WTC11 (cell line): ENCODE measurements around the gene DDX5. TPM values are rescaled to one million over a fixed set of nuclear protein-coding genes. Genes with fewer than 3 reads are reported as not detected.

Source experiments
- ATAC-seq: fragments of 200-7000 bp; cut with Tn5 transposase; 2 replicates; pipeline ENCODE4 v1.10.0; 2021; ENCODE audit warnings: mild to moderate bottlenecking, moderate library complexity
- CTCF ChIA-PET: fragments of 300-600 bp; sonication (Branson Sonifier 250); formaldehyde crosslinking; loops from one replicate; lab custom pipeline; 2021; ENCODE audit warnings: antibody characterized with exemption; lab: Charles Lee
- POLR2A ChIA-PET: fragments of 350-600 bp; sonication (Branson Sonifier 250); formaldehyde crosslinking; loops from one replicate; lab custom pipeline; 2021; ENCODE audit warnings: antibody characterized with exemption; lab: Charles Lee
- DNase-seq: peaks from one replicate; pipeline ENCODE4 v3.0.0; 2021; ENCODE audit warnings: low spot score
- H3K27ac Mint-ChIP-seq: 2 replicates; pipeline ENCODE4 v1.8.0; 2021; ENCODE audit warnings: mixed read lengths
- H3K27me3 Mint-ChIP-seq: 2 replicates; pipeline ENCODE4 v1.8.0; 2021; ENCODE audit warnings: low read depth, mild to moderate bottlenecking, moderate library complexity, mixed read lengths
- H3K36me3 Mint-ChIP-seq: 2 replicates; pipeline ENCODE4 v1.8.0; 2021; ENCODE audit warnings: mixed read lengths
- H3K4me1 Mint-ChIP-seq: 2 replicates; pipeline ENCODE4 v1.8.0; 2022; ENCODE audit warnings: mixed read lengths
- H3K4me3 Mint-ChIP-seq: 2 replicates; pipeline ENCODE4 v1.8.0; 2021; ENCODE audit warnings: mild to moderate bottlenecking, moderate library complexity, mixed read lengths
- H3K9me3 Mint-ChIP-seq: 2 replicates; pipeline ENCODE4 v1.8.0; 2021; ENCODE audit warnings: mixed read lengths
- AR ChIP-seq: fragments of 250-450 bp; sonication (Bioruptor Pico); IDR thresholded peaks from 2 replicates; pipeline ENCODE4 v1.9.0; 2021; ENCODE audit warnings: mild to moderate bottlenecking
- ATF1 ChIP-seq: sonication (generic); formaldehyde crosslinking; IDR thresholded peaks from 2 replicates; pipeline ENCODE4 v1.8.1; 2023; ENCODE audit warnings: mild to moderate bottlenecking, moderate library complexity, missing genetic modification reagents
- CREB1 ChIP-seq: sonication (generic); formaldehyde crosslinking; IDR thresholded peaks from 2 replicates; pipeline ENCODE4 v1.8.0; 2023; ENCODE audit warnings: mild to moderate bottlenecking, missing genetic modification reagents
- CREM ChIP-seq: sonication (generic); formaldehyde crosslinking; IDR thresholded peaks from 2 replicates; pipeline ENCODE4 v1.8.1; 2022; ENCODE audit warnings: mild to moderate bottlenecking, missing genetic modification reagents, moderate library complexity
- CTCF ChIP-seq: fragments of 200-600 bp; IDR thresholded peaks from 2 replicates; pipeline ENCODE4 v1.8.0; 2022; ENCODE audit warnings: antibody characterized with exemption
- E2F1 ChIP-seq: sonication (generic); formaldehyde crosslinking; IDR thresholded peaks from 2 replicates; pipeline ENCODE4 v1.8.0; 2022; ENCODE audit warnings: mild to moderate bottlenecking, missing genetic modification reagents
- ELF4 ChIP-seq: sonication (generic); formaldehyde crosslinking; IDR thresholded peaks from 2 replicates; pipeline ENCODE4 v1.8.1; 2022; ENCODE audit warnings: low read depth, mild to moderate bottlenecking, moderate library complexity, missing genetic modification reagents
- ERG ChIP-seq: fragments of 250-450 bp; sonication (Bioruptor Pico); IDR thresholded peaks from 2 replicates; pipeline ENCODE4 v1.8.0; 2021; ENCODE audit warnings: mild to moderate bottlenecking
- ESRRA ChIP-seq: sonication (generic); formaldehyde crosslinking; IDR thresholded peaks from 2 replicates; pipeline ENCODE4 v1.8.1; 2022; ENCODE audit warnings: mild to moderate bottlenecking, missing genetic modification reagents, borderline replicate concordance
- GTF2I ChIP-seq: fragments of 250-450 bp; sonication (Bioruptor Pico); conservative IDR thresholded peaks from 2 replicates; pipeline ENCODE4 v1.4.0; 2021; ENCODE audit warnings: mild to moderate bottlenecking
- JAZF1 ChIP-seq: fragments of 250-450 bp; sonication (Bioruptor Pico); IDR thresholded peaks from 2 replicates; pipeline ENCODE4 v1.9.0; 2021; ENCODE audit warnings: moderate library complexity, mild to moderate bottlenecking, inconsistent platforms
- MXD4 ChIP-seq: fragments of 250-450 bp; sonication (Bioruptor Pico); IDR thresholded peaks from 2 replicates; pipeline ENCODE4 v1.8.0; 2021; ENCODE audit warnings: mild to moderate bottlenecking, moderate library complexity, borderline replicate concordance
- NFYB ChIP-seq: sonication (generic); formaldehyde crosslinking; conservative IDR thresholded peaks from 2 replicates; pipeline ENCODE4 v1.8.0; 2022; ENCODE audit warnings: low read depth, missing genetic modification reagents
- OVOL2 ChIP-seq: fragments of 250-450 bp; sonication (Bioruptor Pico); IDR thresholded peaks from 2 replicates; pipeline ENCODE4 v1.9.0; 2021; ENCODE audit warnings: mild to moderate bottlenecking, borderline replicate concordance
- RORB ChIP-seq: fragments of 250-450 bp; sonication (Bioruptor Pico); IDR thresholded peaks from 2 replicates; pipeline ENCODE4 v1.9.0; 2021; ENCODE audit warnings: mild to moderate bottlenecking
- TEAD4 ChIP-seq: sonication (generic); formaldehyde crosslinking; IDR thresholded peaks from 2 replicates; pipeline ENCODE4 v1.8.0; 2022; ENCODE audit warnings: mild to moderate bottlenecking, missing genetic modification reagents
- ZBTB21 ChIP-seq: sonication (generic); formaldehyde crosslinking; IDR thresholded peaks from 2 replicates; pipeline ENCODE4 v1.8.1; 2023; ENCODE audit warnings: mild to moderate bottlenecking, missing genetic modification reagents, borderline replicate concordance
- ZNF512 ChIP-seq: sonication (generic); formaldehyde crosslinking; IDR thresholded peaks from 2 replicates; pipeline ENCODE4 v1.8.1; 2022; ENCODE audit warnings: missing genetic modification reagents, borderline replicate concordance
- total RNA-seq: library from RNA; stranded (reverse); gene quantifications from 3 replicates; pipeline ENCODE4 v1.2.3, GENCODE V29; 2021
- TF ChIP-seq, protein P1 (sequence below): sonication (generic); formaldehyde crosslinking; conservative IDR thresholded peaks from 2 replicates; pipeline ENCODE4 v1.8.1; 2023; ENCODE audit warnings: mild to moderate bottlenecking, low read depth, missing genetic modification reagents, moderate library complexity
- TF ChIP-seq, protein P2 (sequence below): fragments of 250-450 bp; sonication (Bioruptor Pico); IDR thresholded peaks from 2 replicates; pipeline ENCODE4 v2.1.2; 2022; ENCODE audit warnings: mild to moderate bottlenecking, moderate library complexity

Gene DDX5
- total RNA-seq, 1 experiment from 2014 or later = 612 TPM

- ChIA-PET CTCF (interaction anchor here (5.0 kb wide), 1 partner anchor 73 kb away, joined by 97 read pairs; no protein-coding TSS in a partner anchor), POLR2A (interaction anchor here (1.2 kb wide), 1 partner anchor 11 kb away, joined by 5 read pairs; no protein-coding TSS in a partner anchor)
- Mint-ChIP-seq H3K9me3 (peaks cover 10% of the 10 kb centered on the region), H3K4me1 (peaks cover 32% of the 10 kb centered on the region), H3K27ac (peak overlapping the region; percentile 50; the same call in 1 of the 2 replicates), H3K36me3 (peaks cover 50% of the 10 kb centered on the region), H3K27me3 (no peaks in the 10 kb centered on the region), H3K4me3 (peak overlapping the region; percentile 60; the same call in 1 of the 2 replicates)
- no peak for TF ChIP-seq ZBTB21 (CRISPR knock-in tag)
- no peak for TF ChIP-seq CREM (CRISPR knock-in tag)
- no peak for TF ChIP-seq RORB
- TF ChIP-seq CREB1 (CRISPR knock-in tag) = no peak
- TF ChIP-seq E2F1 (CRISPR knock-in tag) = no peak
- no peak for TF ChIP-seq AR (CRISPR knock-in tag)
- no peak for TF ChIP-seq ELF4
- no peak for TF ChIP-seq JAZF1 (CRISPR knock-in tag)
- no peak for TF ChIP-seq ESRRA (CRISPR knock-in tag)
- TF ChIP-seq, protein P1, sequence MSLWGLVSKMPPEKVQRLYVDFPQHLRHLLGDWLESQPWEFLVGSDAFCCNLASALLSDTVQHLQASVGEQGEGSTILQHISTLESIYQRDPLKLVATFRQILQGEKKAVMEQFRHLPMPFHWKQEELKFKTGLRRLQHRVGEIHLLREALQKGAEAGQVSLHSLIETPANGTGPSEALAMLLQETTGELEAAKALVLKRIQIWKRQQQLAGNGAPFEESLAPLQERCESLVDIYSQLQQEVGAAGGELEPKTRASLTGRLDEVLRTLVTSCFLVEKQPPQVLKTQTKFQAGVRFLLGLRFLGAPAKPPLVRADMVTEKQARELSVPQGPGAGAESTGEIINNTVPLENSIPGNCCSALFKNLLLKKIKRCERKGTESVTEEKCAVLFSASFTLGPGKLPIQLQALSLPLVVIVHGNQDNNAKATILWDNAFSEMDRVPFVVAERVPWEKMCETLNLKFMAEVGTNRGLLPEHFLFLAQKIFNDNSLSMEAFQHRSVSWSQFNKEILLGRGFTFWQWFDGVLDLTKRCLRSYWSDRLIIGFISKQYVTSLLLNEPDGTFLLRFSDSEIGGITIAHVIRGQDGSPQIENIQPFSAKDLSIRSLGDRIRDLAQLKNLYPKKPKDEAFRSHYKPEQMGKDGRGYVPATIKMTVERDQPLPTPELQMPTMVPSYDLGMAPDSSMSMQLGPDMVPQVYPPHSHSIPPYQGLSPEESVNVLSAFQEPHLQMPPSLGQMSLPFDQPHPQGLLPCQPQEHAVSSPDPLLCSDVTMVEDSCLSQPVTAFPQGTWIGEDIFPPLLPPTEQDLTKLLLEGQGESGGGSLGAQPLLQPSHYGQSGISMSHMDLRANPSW = no peak
- TF ChIP-seq MXD4 (CRISPR knock-in tag) = no peak
- TF ChIP-seq TEAD4 (CRISPR knock-in tag) = no peak
- TF ChIP-seq NFYB = no peak
- TF ChIP-seq, protein P2, sequence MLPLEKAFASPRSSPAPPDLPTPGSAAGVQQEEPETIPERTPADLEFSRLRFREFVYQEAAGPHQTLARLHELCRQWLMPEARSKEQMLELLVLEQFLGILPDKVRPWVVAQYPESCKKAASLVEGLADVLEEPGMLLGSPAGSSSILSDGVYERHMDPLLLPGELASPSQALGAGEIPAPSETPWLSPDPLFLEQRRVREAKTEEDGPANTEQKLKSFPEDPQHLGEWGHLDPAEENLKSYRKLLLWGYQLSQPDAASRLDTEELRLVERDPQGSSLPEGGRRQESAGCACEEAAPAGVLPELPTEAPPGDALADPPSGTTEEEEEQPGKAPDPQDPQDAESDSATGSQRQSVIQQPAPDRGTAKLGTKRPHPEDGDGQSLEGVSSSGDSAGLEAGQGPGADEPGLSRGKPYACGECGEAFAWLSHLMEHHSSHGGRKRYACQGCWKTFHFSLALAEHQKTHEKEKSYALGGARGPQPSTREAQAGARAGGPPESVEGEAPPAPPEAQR = no peak
- no peak for ATAC-seq
- no peak for DNase-seq
Measured at GRCh38 chr17:64494121-64494520, 12.0 kb downstream of the DDX5 start.

DNA sequence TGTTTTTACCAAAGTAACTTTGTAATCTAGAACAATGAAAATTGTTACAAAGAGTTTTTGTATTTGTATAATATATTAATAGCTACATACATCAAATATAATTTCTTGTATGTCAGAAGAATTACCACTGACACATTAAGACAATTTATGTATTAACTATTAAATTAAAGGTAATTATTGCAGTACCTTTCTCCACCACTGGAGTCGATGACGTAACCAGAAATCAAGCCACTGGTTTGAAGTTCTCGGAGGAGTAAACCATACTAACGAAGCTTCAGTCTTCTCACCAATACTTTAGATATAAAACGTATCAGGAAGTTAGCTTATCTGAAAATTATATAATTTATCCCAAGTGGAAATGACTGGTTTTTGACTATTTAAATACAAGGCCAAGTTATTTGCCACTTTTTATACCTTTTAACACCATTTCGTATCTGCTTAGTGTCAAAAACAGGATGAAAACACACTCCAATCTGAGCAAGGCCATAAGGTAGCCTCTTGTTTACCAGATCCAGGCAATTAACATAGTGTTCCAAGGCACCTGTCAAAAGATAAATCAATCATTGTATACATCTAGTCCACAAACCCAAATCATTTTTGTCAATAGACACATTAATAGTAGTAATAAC, 13.5 kb downstream of the DDX5 start:
- H3K27me3 Mint-ChIP-seq = no peaks in the 10 kb centered on the region
- POLR2A ChIA-PET = no interaction called here
- no peak for DNase-seq
- CTCF ChIA-PET = interaction anchor here (1.1 to 5.0 kb wide), 3 partner anchors 72 to 447 kb away, joined by 3 to 97 read pairs (median 3); no protein-coding TSS in a partner anchor
- TF ChIP-seq ZNF512 (CRISPR knock-in tag) = no peak
- TF ChIP-seq CTCF = peak; percentile 18; the same call in 1 of the 2 replicates
- TF ChIP-seq ERG (CRISPR knock-in tag) = no peak
- TF ChIP-seq OVOL2 (CRISPR knock-in tag) = no peak
- TF ChIP-seq GTF2I (CRISPR knock-in tag) = no peak
- no peak for TF ChIP-seq ATF1 (CRISPR knock-in tag)
- TF ChIP-seq, all 79 proteins: peak for 1
- peaks cover 10% of the 10 kb centered on the region for H3K9me3 Mint-ChIP-seq
- H3K27ac Mint-ChIP-seq = no peak overlapping the region
- no peak for ATAC-seq
- H3K4me3 Mint-ChIP-seq = no peak overlapping the region
- peaks cover 63% of the 10 kb centered on the region for H3K36me3 Mint-ChIP-seq
- peaks cover 20% of the 10 kb centered on the region for H3K4me1 Mint-ChIP-seq
